Adipocyte (in vitro differentiated cells): ENCODE measurements around the gene TMEM127.

Experiments used
- DNase-seq: peaks from one replicate; pipeline ENCODE4 v3.0.0-alpha.2; 2015; ENCODE audit warnings: low read depth
- H3K27me3 ChIP-seq: replicated peaks from 2 replicates; pipeline ENCODE4 v1.7.0; 2013; ENCODE audit warnings: mild to moderate bottlenecking, low read length, moderate library complexity; ENCODE audit not compliant: control insufficient read depth, insufficient read depth
- H3K36me3 ChIP-seq: 2 replicates; pipeline ENCODE4 v1.7.0; 2013; ENCODE audit warnings: low read length, mild to moderate bottlenecking, moderate library complexity; ENCODE audit not compliant: control insufficient read depth, insufficient read depth, severe bottlenecking
- H3K4me1 ChIP-seq: 2 replicates; pipeline ENCODE4 v1.7.0; 2013; ENCODE audit warnings: mild to moderate bottlenecking, low read length, moderate library complexity; ENCODE audit not compliant: control insufficient read depth, insufficient read depth
- H3K4me3 ChIP-seq: 2 replicates; pipeline ENCODE4 v1.7.0; 2013; ENCODE audit warnings: mild to moderate bottlenecking, low read length, moderate library complexity
- H3K9ac ChIP-seq: 2 replicates; pipeline ENCODE4 v1.7.0; 2013; ENCODE audit warnings: mild to moderate bottlenecking, low read length, moderate library complexity
- H3K9me3 ChIP-seq: 2 replicates; pipeline ENCODE4 v1.7.0; 2013; ENCODE audit warnings: mild to moderate bottlenecking, low read length, moderate library complexity; ENCODE audit not compliant: control insufficient read depth

Gene TMEM127

GRCh38 chr2:96287273-96287856 is 21.6 kb upstream of the TMEM127 start:
- Histone ChIP-seq H3K4me3 (no peak overlapping the region), H3K9me3 (no peaks in the 10 kb centered on the region), H3K4me1 (no peaks in the 10 kb centered on the region), H3K36me3 (peaks cover 99% of the 10 kb centered on the region), H3K9ac (no peak overlapping the region), H3K27me3 (no peaks in the 10 kb centered on the region)
- no peak for DNase-seq

GRCh38 chr2:96276787-96277499 is 11.1 kb upstream of the TMEM127 start:
- Histone ChIP-seq H3K4me1 (no peaks in the 10 kb centered on the region), H3K27me3 (no peaks in the 10 kb centered on the region), H3K4me3 (no peak overlapping the region), H3K9me3 (no peaks in the 10 kb centered on the region), H3K9ac (no peak overlapping the region), H3K36me3 (peaks cover 85% of the 10 kb centered on the region)
- DNase-seq, result no peak

GRCh38 chr2:96274355-96275056 is 8.7 kb upstream of the TMEM127 start:
- H3K4me3 ChIP-seq, result no peak overlapping the region
- H3K27me3 ChIP-seq, result no peaks in the 10 kb centered on the region
- DNase-seq, result no peak
- H3K9ac ChIP-seq, result no peak overlapping the region
- H3K36me3 ChIP-seq, result peaks cover 84% of the 10 kb centered on the region
- no peaks in the 10 kb centered on the region for H3K9me3 ChIP-seq
- no peaks in the 10 kb centered on the region for H3K4me1 ChIP-seq

- Histone ChIP-seq H3K27me3 (no peaks in the 10 kb centered on the region), H3K9me3 (no peaks in the 10 kb centered on the region), H3K9ac (no peak overlapping the region), H3K4me3 (no peak overlapping the region), H3K4me1 (no peaks in the 10 kb centered on the region), H3K36me3 (peaks cover 84% of the 10 kb centered on the region)
- peak; percentile 35 for DNase-seq
These were observed 8.0 kb upstream of the TMEM127 start for GRCh38 chr2:96273763-96274162.

GRCh38 chr2:96271995-96272394 is 6.2 kb upstream of the TMEM127 start:
- Histone ChIP-seq H3K9me3 (no peaks in the 10 kb centered on the region), H3K36me3 (peaks cover 79% of the 10 kb centered on the region), H3K27me3 (no peaks in the 10 kb centered on the region), H3K9ac (peak overlapping the region; percentile 34), H3K4me1 (peaks cover 11% of the 10 kb centered on the region), H3K4me3 (no peak overlapping the region)
- DNase-seq, result no peak

GRCh38 chr2:96267159-96267971 is 1.6 kb upstream of the TMEM127 start:
- H3K4me1 ChIP-seq, result peaks cover 29% of the 10 kb centered on the region
- H3K27me3 ChIP-seq, result no peaks in the 10 kb centered on the region
- H3K4me3 ChIP-seq, result peak overlapping the region; percentile 94
- peak; percentile 48 for DNase-seq
- H3K9ac ChIP-seq, result peak overlapping the region; percentile 92
- peaks cover 43% of the 10 kb centered on the region for H3K36me3 ChIP-seq
- no peaks in the 10 kb centered on the region for H3K9me3 ChIP-seq

- Histone ChIP-seq H3K9me3 (no peaks in the 10 kb centered on the region), H3K27me3 (no peaks in the 10 kb centered on the region), H3K9ac (peak overlapping the region; percentile 92), H3K4me3 (peak overlapping the region; percentile 94), H3K4me1 (peaks cover 37% of the 10 kb centered on the region), H3K36me3 (peaks cover 32% of the 10 kb centered on the region)
- DNase-seq, result peak; percentile 62
These were observed 403 bp downstream of the TMEM127 start for GRCh38 chr2:96265349-96265839.

GRCh38 chr2:96264656-96265348 is 995 bp downstream of the TMEM127 start:
- peak; percentile 48 for DNase-seq
- H3K4me1 ChIP-seq, result peaks cover 43% of the 10 kb centered on the region
- peak overlapping the region; percentile 92 for H3K9ac ChIP-seq
- H3K9me3 ChIP-seq, result no peaks in the 10 kb centered on the region
- no peaks in the 10 kb centered on the region for H3K27me3 ChIP-seq
- peak overlapping the region; percentile 94 for H3K4me3 ChIP-seq
- peaks cover 29% of the 10 kb centered on the region for H3K36me3 ChIP-seq

- H3K36me3 ChIP-seq, result peaks cover 22% of the 10 kb centered on the region
- H3K4me1 ChIP-seq, result peaks cover 50% of the 10 kb centered on the region
- H3K27me3 ChIP-seq, result no peaks in the 10 kb centered on the region
- peak; percentile 40 for DNase-seq
- no peaks in the 10 kb centered on the region for H3K9me3 ChIP-seq
- H3K9ac ChIP-seq, result peak overlapping the region; percentile 92
- H3K4me3 ChIP-seq, result peak overlapping the region; percentile 94
These were observed 1.7 kb downstream of the TMEM127 start for GRCh38 chr2:96264086-96264485.

GRCh38 chr2:96262306-96262705 is 3.5 kb downstream of the TMEM127 start:
- peaks cover 6% of the 10 kb centered on the region for H3K36me3 ChIP-seq
- H3K9ac ChIP-seq, result no peak overlapping the region
- peak; percentile 56 for DNase-seq
- H3K27me3 ChIP-seq, result no peaks in the 10 kb centered on the region
- H3K4me3 ChIP-seq, result no peak overlapping the region
- H3K9me3 ChIP-seq, result no peaks in the 10 kb centered on the region
- H3K4me1 ChIP-seq, result peaks cover 60% of the 10 kb centered on the region
